ENCODE data around the gene POLR1E.
A peak's percentile ranks its signal among the peaks of the same experiment; 100 is the strongest.
"Not testable (repeated sequence)": the region's sequence is repeated elsewhere in the genome, so short reads cannot be mapped to it uniquely, and the experiment has no call there.

POLR1E gene

DNA sequence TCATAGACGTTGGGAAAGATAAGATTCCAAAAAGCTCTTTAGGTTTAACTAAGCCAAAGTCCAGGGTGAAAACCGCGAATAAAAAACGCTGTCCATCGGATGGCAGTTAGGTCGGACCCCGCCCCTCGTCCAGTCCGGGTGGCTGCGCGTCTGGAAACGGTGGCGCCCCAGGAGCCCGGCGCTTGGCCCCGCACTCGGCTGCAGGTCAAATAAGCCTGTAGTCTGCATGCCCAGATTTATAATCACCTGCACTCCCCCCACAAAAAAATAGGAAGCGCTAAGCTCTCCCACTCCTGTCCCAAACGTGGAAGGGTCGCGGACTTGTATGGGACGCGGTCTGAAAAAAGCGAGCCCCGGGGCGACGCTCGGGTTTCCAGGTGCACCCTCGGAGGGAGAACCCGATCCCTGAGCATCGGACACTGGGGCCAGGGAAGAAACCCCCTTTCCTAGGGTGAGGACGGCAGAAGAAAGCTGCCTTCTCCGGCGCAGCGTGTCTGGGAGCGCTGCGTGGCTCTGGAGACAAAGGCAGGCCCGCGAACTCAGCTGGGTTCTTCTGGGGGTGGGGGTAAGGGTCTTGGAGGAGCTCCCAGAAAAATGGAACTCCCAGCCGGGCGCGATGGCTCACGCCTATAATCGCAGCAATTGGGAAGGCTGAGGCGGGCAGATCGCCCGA, 19.6 kb upstream of the POLR1E start:
- TF ChIP-seq, protein P1, sequence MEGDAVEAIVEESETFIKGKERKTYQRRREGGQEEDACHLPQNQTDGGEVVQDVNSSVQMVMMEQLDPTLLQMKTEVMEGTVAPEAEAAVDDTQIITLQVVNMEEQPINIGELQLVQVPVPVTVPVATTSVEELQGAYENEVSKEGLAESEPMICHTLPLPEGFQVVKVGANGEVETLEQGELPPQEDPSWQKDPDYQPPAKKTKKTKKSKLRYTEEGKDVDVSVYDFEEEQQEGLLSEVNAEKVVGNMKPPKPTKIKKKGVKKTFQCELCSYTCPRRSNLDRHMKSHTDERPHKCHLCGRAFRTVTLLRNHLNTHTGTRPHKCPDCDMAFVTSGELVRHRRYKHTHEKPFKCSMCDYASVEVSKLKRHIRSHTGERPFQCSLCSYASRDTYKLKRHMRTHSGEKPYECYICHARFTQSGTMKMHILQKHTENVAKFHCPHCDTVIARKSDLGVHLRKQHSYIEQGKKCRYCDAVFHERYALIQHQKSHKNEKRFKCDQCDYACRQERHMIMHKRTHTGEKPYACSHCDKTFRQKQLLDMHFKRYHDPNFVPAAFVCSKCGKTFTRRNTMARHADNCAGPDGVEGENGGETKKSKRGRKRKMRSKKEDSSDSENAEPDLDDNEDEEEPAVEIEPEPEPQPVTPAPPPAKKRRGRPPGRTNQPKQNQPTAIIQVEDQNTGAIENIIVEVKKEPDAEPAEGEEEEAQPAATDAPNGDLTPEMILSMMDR (IDR thresholded peaks at IDR 0.05; ENCODE audit: low read depth, low read length) = no peak
- peak overlapping the region; percentile 98 for H3K27ac ChIP-seq
- no peaks in the 10 kb centered on the region for H3K27me3 ChIP-seq (ENCODE audit: insufficient read depth, low read depth, severe bottlenecking)
- DNase-seq = peak; percentile 92
- H3K36me3 ChIP-seq = peaks cover 9% of the 10 kb centered on the region
- H3K4me3 ChIP-seq (ENCODE audit: low read depth, low read length) = peak overlapping the region; percentile 55
- no peaks in the 10 kb centered on the region for H3K9me3 ChIP-seq (ENCODE audit: severe bottlenecking)

DNA sequence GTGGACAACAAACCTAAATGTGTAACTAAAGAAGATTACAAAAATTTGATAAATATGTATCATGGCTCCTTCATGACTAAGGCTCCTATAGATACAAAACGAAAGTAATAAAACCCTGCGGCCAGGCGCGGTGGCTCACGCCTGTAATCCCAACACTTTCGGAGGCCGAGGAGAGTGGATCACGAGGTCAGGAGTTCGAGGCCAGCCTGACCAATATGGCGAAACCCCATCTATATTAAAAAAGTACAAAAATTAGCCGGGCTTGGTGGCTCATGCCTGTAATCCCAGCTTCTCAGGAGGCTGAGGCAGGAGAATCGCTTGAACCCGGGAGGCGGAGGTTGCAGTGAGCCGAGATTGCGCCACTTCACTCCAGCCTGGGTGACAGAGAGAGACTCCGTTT, 18.2 kb upstream of the POLR1E start:
- peak overlapping the region; percentile 98 for H3K27ac ChIP-seq
- not testable (repeated sequence) for H3K36me3 ChIP-seq; H3K27me3 ChIP-seq (ENCODE audit: insufficient read depth, low read depth, severe bottlenecking); H3K9me3 ChIP-seq (ENCODE audit: severe bottlenecking)
- peak; percentile 19 for DNase-seq
- H3K4me3 ChIP-seq (ENCODE audit: low read depth, low read length) = peak overlapping the region; percentile 55

DNA sequence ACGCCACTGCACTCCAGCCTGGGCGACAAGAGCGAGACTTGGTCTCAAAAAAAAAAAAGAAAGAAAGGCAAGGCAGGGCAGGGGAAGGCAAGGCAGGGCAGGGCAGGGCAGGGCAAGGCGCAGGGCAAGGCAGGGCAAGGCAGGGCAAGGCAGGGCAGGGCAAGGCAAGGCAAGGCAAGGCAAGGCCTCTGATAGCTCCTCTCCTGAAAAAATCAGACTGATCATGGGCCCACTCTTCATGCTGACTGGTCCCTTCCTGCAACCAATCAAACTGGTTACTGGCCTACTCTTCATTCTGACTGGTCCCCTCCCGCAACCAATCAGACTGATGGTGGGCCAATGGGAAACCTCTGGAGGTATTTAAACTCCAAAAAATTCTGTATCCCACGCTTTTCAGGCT, 17.1 kb upstream of the POLR1E start:
- TF ChIP-seq, protein P1 (IDR thresholded peaks at IDR 0.05; ENCODE audit: low read depth, low read length) = no peak
- Histone ChIP-seq H3K4me3 (ENCODE audit: low read depth, low read length) (no peak overlapping the region), H3K27me3 (ENCODE audit: insufficient read depth, low read depth, severe bottlenecking) (no peaks in the 10 kb centered on the region), H3K36me3 (peaks cover 7% of the 10 kb centered on the region), H3K9me3 (ENCODE audit: severe bottlenecking) (peaks cover 1% of the 10 kb centered on the region), H3K27ac (no peak overlapping the region)
- DNase-seq = no peak

DNA sequence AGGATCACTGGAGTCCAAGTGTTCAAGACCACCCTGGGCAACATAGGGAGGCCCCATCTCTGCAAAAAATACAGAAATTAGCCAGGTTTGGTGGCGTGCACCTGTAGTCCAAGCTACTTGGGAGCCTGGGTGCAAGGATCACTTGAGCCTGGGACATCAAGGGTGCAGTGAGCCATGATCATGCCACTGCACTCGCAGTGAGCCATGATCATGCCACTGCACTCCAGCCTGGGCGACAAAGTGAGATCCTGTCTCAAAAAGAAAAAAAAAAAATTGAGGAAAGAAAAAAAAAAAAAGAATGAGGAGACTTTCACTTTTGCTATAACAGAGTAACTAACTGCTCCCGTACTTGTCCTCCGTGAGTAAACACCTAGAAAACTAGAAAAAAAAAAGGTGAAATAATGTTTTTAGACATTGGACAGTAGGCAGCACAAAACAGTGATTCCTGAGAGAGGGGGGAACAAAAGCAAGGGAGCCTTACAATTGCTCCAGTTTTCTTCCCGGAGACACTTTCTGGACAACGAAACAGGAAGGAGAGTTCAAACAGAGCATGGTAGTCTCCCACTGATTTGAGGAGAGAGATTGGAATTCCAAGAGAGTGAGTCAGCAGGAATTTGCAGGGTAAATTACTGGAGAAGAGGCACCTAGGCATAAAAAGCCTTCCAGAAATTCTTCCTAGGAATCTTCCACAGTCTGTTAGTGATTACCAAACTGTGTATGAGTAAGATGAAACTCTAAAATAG, 13.6 kb upstream of the POLR1E start:
- H3K36me3 ChIP-seq = no peaks in the 10 kb centered on the region
- peaks cover 13% of the 10 kb centered on the region for H3K9me3 ChIP-seq (ENCODE audit: severe bottlenecking)
- no peaks in the 10 kb centered on the region for H3K27me3 ChIP-seq (ENCODE audit: insufficient read depth, low read depth, severe bottlenecking)
- no peak for DNase-seq
- TF ChIP-seq, protein P1 (IDR thresholded peaks at IDR 0.05; ENCODE audit: low read depth, low read length) = no peak
- no peak overlapping the region for H3K27ac ChIP-seq
- H3K4me3 ChIP-seq (ENCODE audit: low read depth, low read length) = no peak overlapping the region

DNA sequence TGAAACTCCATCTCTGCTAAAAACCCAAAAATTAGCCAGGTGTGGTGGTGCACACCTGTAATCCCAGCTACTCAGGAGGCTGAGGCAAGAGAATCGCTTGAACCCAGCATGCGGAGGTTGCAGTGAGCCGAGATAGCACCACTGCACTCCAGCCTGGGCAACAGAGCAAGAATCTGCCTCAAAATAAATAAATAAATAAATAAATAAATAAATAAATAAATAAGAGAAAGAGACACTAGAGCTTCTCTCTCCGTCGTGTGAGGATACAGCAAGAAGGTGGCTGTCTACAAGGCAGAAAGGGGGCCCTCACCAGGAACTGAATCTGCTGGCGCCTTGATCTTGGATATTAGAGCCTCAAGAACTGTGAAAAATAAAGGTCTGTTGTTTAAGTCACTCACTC, 11.8 kb upstream of the POLR1E start:
- H3K9me3 ChIP-seq (ENCODE audit: severe bottlenecking) = peaks cover 13% of the 10 kb centered on the region
- not testable (repeated sequence) for DNase-seq; H3K27ac ChIP-seq; H3K27me3 ChIP-seq (ENCODE audit: insufficient read depth, low read depth, severe bottlenecking); H3K4me3 ChIP-seq (ENCODE audit: low read depth, low read length); H3K36me3 ChIP-seq

DNA sequence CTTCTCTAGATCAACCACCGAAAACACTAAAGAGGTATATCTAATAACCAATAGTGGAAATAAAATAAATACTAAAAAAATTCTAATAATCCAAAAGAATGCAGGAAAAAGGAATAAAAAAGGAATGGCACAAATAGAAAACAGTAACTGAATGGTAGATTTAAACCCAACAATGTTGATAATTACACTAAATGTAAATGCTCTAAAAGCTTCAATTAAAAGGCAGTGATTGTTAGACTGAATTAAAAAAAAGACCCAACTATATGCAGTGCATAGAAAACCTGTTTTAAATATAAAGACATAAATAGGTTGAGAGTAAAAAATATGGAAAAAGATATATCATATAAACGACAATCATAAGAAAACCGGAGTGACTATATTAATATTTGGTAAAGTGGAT, 11.3 kb upstream of the POLR1E start:
- Histone ChIP-seq H3K4me3 (ENCODE audit: low read depth, low read length) (no peak overlapping the region), H3K9me3 (ENCODE audit: severe bottlenecking) (peaks cover 13% of the 10 kb centered on the region), H3K36me3 (no peaks in the 10 kb centered on the region), H3K27ac (no peak overlapping the region), H3K27me3 (ENCODE audit: insufficient read depth, low read depth, severe bottlenecking) (no peaks in the 10 kb centered on the region)
- TF ChIP-seq, protein P1 (IDR thresholded peaks at IDR 0.05; ENCODE audit: low read depth, low read length) = no peak
- no peak for DNase-seq
